Gastrocnemius medialis (tissue), 4 donors: Measurements from ENCODE around the gene COPS2.

Experiments
- CTCF ChIP-seq, 5 experiments: fragments of 450-650 bp in 3 of 5; fragments of 200-600 bp in 2 of 5; sonication (generic) in 2 of 5; IDR thresholded peaks in 4 of 5; conservative IDR thresholded peaks in 1 of 5; 1 replicate in 4 of 5; 2 replicates in 1 of 5; pipeline ENCODE4 v1.5.1; 2016 to 2019; ENCODE audit warnings: antibody characterized with exemption in 5 of 5, mild to moderate bottlenecking in 3 of 5, moderate library complexity in 3 of 5
- POLR2A ChIP-seq, 2 donors: fragments of 450-650 bp; IDR thresholded peaks; one replicate each; pipeline ENCODE4 v1.6.1; 2017; ENCODE audit warnings: antibody characterized with exemption in 2 of 2, mild to moderate bottlenecking in 2 of 2, moderate library complexity in 2 of 2

DNA sequence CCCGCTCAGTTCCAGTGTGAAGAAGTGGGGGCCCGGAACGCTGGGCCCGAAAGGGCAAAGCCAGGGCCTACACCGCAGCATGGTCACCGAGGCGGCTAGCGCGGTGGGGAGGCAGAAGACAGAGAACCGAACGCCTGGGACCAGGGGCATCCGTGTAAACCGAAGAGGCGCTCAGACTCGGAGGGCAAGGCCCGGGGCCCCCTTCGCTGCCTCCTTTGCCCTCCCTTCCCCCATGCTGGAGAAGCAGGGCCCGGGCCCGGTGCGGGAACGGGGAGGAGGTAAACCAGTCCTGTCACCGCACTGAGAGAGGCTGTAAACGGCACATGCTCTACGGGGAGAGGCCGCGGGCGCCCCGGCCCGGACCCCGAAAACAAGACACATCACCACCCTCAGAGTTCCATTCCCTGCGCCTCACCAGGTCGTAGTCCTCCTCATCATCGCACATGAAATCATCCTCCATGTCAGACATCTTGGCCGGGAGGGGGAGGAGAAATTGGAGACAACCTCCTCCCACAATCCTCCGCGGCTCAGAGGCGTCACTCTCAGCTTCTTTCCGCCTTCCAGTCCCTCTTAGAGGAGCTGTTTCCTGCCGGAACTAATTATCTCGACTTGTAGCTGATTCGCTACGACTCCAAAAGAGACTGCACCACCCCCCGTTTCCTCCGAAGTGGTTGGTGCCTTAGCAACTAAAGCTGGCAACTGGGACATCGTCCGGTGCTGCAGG is at the start of gene COPS2:
- TF ChIP-seq CTCF (IDR thresholded peaks at IDR 0.05 in 4 of 5, conservative IDR thresholded peaks at IDR 0.05 in 1 of 5) (no peak), POLR2A (IDR thresholded peaks at IDR 0.05) (peak; percentile 45 to 66)
